GM21786 (cell line): Measurements from ENCODE around the gene RSPH6A.
A peak's percentile ranks its signal among the peaks of the same experiment; 100 is the strongest.
"Not testable (repeated sequence)": the region's sequence is repeated elsewhere in the genome, so short reads cannot be mapped to it uniquely, and the experiment has no call there.

Experiments
- ATAC-seq: cut with Tn5 transposase; IDR thresholded peaks from one replicate; pipeline ENCODE4 v1.9.1; 2021; ENCODE audit not compliant: unreplicated experiment

The RSPH6A gene

DNA sequence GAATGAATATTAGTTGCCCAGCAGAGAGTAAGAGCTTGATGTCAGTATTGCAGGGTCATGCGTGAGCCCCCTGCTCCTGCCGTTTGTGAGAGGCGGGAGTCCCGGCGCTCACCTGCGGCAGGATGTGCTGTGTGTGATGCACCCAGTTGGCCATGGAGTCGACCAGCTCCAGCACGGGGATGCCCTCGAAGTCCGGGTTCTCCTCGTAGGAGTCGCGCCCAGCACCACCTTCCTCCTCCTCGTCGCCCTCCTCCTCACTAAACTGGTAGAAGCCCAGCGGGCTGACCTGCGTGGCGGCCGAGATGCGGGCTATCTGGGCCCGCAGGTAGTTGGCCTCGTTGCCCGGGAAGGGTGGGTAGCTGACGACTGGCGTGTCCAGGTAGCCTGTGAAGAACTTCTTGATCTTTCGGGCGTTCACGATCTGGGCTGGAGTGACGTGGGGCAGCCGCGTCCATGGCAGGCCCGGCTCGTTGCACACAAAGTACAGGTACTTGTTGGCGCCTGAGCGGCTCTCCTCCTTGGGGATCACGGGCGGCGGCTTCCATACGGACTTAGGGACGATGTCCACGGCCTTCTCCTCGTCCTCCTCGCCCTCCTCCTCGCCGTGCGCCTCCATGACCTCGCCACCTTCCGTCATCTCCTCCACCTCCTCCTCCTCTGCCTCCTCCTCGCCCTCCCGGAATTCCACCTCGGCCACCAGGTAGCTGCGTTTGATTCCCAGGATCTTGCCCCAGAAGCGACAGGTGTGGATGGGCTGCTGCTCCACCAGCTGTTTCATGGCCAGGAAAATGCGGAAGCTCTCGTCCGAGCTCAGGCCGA lies 10.8 kb downstream of the RSPH6A start:
- ATAC-seq: no peak

DNA sequence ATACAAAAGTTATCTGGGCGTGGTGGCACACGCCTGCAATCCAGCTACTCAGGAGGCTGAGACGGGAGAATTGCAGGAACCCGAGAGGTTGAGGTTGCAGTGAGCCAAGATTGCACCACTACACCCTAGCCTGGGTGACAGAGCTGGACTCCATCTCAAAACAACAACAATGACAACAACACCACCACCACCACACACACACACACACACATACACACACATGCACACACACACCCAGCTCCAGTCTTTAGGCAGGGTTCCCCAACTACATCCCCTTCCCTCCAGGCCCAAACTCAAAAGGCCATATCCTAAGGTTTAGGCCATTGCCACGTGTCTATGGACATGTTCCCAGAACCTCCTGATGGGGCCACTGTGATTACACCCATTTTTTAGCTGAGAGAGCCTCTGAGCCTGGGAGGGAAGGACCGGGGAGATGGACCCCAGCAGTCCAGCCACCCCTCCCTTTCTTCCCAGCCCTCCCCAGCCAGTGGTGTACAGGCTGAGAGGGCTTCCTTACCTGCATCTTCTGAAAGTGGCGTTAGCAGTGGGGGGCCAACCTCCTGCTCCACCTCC lies 13.4 kb downstream of the RSPH6A start:
- ATAC-seq: no peak

DNA sequence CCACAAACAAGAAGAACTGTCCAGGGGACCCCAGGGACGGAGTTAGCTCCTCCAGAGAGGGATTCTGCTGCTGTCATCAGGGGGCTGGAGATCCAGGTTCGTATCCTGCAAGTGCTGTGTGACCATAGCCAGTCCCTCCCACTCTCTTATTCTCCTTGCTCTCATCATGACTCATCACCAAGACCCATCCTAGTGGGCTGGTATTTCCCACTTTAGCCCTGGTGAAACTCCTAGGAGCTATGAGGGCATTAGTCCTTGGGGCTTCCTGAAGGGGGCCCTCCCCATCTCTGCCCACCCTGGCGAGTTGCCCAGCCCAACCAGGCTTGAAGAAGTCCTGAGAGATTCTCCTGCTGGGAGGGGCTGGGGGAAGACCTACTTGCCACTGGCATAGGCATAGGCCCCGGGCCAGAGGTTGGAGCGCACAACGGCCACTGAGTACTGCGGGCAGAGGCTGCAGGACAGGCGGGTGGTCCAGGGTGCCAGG lies 15.0 kb downstream of the RSPH6A start:
- no peak for ATAC-seq

DNA sequence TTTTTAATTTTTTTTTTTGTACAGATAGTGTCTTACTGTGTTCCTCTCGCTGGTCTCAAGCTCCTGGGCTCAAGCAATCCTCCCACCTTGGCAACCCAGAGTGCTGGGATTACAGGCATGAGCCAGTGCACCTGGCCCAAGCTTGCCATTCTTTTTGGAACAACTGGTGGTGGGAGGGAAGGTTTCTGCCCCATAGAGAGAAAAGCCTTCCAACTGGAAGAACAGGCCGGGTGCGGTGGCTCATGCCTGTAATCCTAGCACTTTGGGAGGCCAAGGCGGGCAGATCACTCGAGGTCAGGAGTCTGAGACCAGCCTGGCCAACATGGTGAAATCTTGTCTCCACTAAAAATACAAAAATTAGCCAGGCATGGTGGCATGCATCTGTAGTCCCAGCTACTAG lies 15.6 kb downstream of the RSPH6A start:
- not testable (repeated sequence) for ATAC-seq

DNA sequence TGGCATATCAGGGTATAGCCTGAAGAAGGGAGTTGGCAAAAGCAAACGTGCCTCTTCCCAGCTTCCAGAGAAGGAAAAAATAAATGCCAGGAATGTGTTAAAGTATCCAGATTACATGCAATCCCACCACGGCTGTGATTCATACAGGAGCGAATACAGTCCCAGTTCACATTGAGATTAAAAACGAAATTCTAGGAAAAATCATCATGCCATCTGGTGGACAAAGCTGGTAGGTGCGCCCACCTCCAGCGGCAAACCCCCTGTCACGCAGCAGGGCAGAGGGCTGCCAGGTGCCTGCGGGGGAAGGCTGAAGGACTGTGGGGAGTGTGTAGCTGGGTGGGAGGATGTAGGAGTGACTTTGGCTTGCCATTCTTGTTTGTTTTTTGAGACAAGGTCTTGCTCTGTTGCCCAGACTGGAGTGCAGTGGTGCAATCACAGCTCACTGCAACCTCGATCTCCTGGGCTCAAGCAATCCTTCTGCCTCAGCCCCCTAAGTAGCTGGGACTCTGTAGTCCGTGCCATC lies 16.1 kb downstream of the RSPH6A start:
- ATAC-seq: no peak

DNA sequence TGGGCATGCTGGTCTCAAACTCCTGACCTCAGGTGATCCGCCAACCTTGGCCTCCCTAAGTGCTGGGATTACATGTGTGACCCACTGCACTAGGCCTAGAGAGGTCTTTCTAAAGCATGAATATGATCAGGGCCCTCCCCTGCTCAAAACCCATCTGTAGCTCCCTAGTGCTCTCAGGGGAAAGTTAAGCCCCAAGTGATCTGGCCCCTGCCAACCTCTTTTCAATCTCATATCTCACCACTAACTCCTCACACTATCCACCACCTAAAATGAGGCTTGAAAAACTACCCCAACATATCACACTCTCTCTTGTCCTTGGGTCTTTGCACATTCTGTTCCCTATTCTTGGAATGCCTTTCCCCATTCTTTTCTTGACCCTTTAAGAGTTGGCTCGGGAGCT lies 20.5 kb downstream of the RSPH6A start:
- no peak for ATAC-seq

DNA sequence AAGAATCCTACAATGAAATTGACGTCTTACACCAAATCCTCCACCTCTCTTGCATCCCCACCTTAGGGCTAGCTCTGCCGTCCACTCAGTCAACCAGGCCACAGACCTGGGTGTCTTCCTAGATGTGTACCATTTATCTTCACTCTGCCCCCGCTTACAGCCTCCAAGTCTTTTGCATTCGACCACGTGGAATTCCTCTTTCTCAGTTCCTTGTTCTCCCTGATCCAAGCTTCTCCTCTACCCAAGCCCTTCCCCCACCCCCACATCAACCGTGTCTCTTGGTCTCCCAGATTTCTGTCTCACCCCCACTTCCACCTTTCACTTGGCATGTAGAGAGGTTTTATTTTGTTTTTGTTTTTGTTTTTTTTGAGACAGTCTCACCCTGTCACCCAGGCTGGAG lies 21.2 kb downstream of the RSPH6A start:
- no peak for ATAC-seq

DNA sequence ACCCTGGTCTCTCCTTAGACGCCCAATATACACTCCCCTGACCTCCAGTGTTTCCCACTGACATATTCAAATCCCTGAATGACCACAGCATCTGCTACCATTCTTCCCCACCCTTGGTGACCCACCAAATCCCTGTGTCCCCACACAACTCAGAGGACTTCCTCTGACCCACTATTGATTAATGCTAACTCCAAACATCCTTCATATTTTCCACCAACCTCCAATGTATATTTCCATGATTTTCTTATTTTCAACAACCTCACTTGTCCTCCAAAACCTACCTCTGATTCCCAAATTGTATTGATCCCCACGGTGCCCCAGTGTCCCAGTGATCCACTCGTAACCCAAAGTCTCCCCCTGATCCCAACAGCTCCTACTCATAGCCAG lies 21.9 kb downstream of the RSPH6A start:
- no peak for ATAC-seq

DNA sequence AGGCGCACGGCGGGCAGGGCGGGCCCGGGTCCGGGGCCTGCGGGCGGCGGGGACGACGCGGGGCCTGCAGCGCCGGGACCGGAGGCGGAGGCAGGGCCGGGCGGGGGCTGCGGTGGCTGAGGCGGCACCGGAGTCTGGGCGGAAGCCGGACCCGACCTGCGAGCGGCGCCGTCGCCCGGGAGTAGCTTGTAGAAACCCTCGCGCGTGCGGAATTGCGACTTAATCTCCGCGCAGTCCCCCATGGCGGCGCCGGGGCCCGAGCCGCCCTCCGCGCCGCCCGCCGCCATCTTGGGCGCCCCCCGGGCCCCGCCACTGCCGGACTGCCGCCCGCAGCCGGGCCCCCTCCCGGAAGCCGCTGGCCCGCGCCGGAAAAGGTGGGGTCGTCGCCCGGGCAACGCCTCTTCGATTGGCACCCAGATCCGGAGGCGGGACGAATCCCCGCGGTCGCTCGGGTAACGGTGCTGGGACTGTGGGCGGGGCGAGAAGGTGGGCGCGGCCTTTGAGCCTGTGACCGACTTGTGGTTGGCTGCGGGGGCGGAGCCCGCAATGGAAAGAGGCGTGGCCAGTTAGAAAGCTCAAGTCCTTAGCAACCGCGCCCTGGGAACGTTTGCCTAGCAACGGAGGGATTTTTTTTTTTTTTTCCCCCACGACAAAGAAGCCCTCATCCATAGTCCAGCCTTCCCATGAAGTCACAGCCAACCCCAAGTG lies 22.5 kb downstream of the RSPH6A start, which contains the start of gene DMWD:
Gene DMWD (minus strand): TSS at position 376 of the 708 bp plus-strand sequence. CDS start 89 bp downstream, at position 287.
- peak; percentile 91 for ATAC-seq

DNA sequence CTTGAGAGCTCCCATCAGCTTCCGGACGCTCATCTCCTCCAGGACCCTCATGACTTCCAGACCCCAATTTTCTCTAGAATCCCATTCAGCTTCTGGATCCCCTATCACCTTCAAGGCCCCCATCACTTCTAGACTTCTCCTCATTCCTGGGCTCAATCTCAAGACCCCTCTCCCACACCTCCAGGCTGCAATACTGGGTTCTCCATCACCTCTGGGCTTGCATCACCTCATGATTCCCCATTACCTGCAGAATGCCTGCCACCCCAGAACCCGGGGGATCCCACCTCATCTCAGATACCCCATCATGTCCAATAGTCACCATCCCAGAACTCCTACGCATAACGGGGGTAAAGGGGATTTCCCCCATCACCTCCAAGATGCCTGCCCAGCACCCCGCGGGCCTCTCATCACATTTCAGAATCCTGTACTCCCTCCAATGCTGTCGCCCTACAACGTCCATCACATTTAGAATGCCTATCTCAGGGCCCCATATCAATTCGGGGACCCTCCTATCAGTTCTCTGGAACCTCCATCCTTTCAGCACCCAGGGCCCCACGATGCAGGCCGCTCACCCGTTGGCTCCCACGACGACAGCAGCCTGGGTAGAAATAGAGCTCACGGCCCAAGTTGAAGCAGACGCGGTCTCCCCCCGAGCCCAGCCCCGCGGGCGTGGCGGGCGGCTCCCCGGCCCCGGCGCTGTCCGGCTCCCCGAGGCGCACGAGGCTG lies 23.2 kb downstream of the RSPH6A start:
- no peak for ATAC-seq

DNA sequence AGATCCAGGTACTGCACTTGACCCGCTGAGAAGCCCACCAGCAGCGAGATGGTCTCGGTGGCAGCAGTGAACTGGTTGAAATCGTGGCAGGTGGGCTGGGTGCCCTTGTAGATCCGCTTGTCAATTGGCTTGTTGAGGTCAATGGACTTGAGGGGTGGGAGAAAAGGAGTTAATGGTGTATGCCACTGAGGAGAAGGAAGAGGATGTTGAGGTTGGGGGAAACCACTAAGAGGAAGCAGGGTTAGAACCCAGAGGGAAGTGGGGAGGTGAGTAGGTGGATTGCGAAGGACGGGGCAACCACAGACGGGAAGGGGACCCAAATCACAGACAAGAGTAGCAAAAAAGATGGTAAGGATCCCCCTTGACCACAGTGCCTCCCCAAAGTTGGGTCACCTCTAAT lies 24.2 kb downstream of the RSPH6A start:
- no peak for ATAC-seq

DNA sequence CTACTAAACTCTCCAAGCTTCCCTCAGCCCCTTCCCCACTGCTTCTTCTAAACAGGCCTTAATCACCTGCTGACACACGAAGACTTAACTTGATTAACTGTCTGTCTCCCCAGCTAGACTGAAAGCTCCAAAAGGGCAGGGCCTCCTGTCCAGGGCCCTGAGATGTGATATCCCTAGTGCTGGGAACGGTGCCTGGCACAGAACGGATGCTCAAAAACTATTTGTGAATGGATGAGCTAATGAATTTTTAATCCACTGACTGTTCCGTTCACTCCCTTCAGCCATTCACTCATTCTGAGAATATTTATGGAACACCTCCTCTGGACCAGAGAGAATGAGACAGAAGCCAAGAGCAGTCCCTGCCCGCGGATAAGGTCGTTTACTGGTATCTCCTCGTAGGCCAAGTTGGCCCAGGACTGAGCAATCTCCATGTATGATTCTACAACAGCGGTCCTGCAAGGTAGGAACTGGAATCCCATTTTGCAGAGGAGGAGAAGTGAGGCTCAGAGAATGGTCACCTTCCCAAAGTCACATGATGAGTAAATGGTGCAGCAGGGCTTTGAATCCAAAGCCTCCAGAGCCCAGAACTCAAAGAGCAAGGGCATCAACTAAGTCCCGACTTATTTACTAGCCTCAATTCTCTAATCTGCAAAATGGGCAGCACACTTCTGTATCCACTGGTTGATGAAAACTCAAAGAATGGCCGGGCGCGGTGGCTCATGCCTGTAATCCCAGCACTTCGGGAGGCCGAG lies 25.9 kb downstream of the RSPH6A start:
- ATAC-seq: no peak

DNA sequence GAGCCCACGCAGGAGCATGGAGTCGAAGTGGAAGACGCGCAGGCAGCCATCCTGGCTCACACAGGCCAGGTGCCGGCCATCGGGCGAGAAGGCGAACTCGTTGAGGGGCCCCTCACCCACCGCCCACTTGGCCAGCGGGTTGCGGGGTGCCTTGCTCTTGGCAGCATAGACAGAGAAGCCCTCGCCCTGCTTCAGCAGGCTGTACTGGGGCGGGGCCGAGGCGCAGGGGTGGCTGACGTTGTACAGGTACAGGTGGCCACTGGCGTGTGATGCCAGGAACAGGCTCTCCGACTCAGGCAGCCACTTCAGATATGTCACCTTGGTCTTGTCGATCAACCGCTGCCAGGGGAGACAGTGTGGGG lies 28.6 kb downstream of the RSPH6A start:
- ATAC-seq: no peak

DNA sequence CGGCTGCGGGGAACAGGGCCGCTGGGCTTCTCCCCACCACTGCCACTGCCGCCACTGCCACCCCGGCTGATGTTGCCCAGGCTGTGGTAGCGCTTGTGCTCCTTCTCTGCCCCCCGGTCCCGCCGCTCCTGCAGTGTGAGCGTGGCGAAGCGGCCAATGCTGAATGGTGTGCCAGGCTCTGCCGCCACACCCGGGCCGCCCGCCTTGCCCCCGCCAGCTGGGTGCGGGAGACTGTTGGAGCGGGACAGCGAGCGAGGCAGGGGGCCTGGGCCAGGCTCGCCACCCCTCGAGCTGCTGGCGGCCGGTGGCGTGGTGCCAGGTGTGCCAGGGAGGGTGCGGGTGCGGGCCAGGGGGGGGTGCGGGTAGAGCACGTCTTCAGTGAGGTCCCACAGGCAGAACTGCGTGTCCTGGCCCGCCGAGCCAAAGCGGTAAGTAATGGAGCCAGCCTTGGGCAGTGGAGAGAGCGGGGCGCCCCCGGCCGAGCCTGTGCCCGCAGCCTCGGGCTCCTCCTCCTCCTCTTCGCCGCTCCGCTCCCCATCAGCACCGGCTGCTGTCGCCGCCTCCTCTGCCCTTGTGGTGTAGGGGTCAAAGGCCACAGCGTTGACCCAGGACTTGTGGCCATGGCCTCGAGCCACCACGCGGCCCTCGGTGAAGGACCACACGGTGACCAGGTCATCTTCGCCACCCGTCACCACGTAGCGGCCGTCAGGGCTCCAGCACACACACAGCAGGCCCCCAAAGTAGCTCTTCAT lies 29.2 kb downstream of the RSPH6A start:
- no peak for ATAC-seq

DNA sequence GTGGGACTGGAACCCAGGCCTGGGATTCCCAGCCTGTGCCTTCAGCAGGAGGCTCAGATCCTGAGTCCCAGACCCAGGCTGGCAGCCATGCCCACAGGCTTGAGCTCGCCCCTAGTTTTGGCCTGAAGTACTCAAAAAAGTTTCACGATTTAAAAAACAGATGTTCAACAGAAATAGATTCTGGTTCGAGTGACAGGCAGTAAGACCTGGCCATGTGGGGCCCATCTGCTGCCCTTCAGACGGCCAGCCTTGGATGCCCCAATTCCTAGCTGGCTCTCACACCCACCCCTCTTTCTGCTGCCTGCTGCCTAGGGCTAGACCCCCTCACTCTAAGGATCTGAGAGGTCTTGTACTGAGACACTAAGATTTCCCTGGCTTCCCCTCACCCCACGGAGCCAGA lies 30.0 kb downstream of the RSPH6A start:
- ATAC-seq: no peak

DNA sequence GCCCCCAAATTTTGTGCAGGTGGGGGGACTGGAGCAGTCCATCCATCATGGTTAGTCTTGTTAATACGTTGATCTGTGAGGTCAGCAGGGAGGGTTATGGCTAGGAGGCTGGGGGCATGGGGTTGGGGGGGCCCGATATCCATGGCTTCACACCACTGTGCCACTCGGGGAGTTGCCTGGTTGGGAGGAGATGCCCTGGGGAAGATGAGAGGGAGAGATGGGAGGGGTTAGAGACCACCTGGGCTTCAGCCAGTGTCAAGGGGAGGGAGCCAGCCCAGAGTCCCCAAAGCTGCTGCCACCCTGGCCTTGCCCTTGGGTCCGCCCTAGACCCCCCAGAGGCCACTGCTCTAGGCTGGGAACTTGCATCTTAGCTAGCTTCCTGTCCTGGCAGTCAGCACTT lies 31.0 kb downstream of the RSPH6A start:
- no peak for ATAC-seq

DNA sequence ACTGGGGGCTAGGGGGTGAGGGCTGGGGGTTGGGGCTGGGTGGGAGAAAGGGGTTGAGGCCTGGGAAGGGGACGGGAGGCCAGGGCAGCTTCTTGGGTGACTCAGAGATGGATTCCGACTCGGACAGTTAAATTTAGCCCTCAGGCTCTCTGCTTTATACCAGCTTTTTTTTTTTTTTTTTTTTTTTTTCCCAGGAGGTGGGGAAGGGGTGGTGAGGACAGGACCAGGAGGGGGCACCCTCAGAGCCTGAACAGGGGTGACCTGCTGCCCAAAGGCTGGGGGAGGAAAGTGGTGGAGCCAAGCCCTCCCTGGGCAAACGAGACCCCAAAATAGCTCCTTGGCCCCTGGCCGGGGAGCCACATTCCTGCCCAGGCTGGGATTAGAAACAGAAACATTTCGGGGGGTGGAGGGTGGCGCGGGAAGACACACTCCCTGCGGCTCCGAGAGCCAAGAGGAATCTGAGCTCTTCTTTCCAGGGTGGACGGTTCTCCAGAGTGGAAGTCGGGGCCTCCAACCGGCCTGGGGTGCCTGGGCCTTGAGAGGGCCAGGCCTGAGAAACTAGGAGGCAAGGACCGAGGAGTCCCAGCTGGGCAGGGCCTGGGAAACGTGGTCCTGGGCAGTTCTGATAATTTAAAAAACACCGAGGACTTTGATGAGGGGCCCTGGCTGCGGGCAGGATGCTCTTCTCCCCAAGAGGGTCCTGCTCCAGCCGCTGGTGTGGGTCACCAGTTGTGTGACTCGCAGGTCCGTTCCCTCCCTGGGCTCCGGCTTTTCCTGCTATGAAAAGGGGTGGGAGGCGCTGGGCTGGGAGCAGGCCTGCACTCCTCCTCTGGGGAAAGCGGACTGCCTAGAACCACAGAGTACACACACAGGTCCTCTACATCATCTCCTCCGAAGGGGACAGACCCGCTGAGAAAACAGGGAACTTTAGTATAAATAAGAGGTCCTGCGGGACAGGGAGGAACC lies 32.0 kb downstream of the RSPH6A start:
- no peak for ATAC-seq

DNA sequence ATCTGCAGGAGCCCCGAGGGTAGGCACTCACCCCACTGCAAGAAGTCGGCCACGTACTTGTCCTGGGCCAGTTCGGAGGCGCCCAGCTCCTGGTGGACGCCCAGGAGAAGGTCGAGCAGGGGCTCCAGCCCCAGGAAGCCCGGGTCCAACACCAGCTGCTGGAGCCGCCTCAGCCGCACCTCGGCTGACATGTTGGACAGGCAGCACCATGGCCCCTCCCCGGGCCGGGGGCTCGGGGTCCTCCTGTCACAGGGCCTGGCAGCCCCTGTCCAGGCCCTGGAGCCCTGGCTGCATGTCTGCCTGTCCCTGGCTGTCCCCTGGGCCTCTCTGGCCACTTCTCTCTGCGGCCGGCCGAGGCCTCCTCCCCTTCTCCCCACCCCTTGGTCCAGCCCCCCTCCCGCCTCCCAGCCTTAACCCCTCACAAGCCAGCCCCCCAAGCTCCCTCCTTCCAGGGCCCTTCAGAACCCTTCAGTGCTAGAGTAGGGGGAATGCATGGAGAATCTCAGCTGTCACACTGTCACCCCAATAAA lies 32.9 kb downstream of the RSPH6A start, which contains the start of gene DMPK:
Gene DMPK (minus strand): TSS at position 329 of the 530 bp plus-strand sequence. CDS start 138 bp downstream, at position 191.
- ATAC-seq: no peak
